Measurements from ENCODE around the gene AP5Z1.
A peak's percentile ranks its signal among the peaks of the same experiment; 100 is the strongest.

AP5Z1 gene

GRCh38 chr7:4775250-4775847 lies at the start of gene AP5Z1:
Gene AP5Z1 (plus strand): TSS chr7:4775623. CDS start chr7:4775716, 93 bp downstream.
- DNase-seq: peak; percentile 96

GRCh38 chr7:4725850-4726450 lies 49.5 kb upstream of the AP5Z1 start:
- DNase-seq: no peak

GRCh38 chr7:4726566-4726965 lies 48.9 kb upstream of the AP5Z1 start:
- no peak for DNase-seq

- no peak for DNase-seq
These were observed 47.3 kb upstream of the AP5Z1 start for GRCh38 chr7:4727914-4728705.

- no peak for DNase-seq
These were observed 46.2 kb upstream of the AP5Z1 start for GRCh38 chr7:4729266-4729665.

GRCh38 chr7:4730276-4730675 lies 45.1 kb upstream of the AP5Z1 start:
- DNase-seq: no peak

- DNase-seq: no peak
These were observed 44.5 kb upstream of the AP5Z1 start for GRCh38 chr7:4730971-4731370.

- DNase-seq: no peak
These were observed 43.6 kb upstream of the AP5Z1 start for GRCh38 chr7:4731803-4732202.

GRCh38 chr7:4733936-4734528 lies 41.4 kb upstream of the AP5Z1 start:
- no peak for DNase-seq

- no peak for DNase-seq
These were observed 40.7 kb upstream of the AP5Z1 start for GRCh38 chr7:4734587-4735345.

GRCh38 chr7:4737300-4737699 lies 38.1 kb upstream of the AP5Z1 start:
- no peak for DNase-seq

GRCh38 chr7:4738711-4739527 lies 36.5 kb upstream of the AP5Z1 start:
- DNase-seq: no peak

- peak; percentile 39 for DNase-seq
These were observed 35.9 kb upstream of the AP5Z1 start for GRCh38 chr7:4739528-4739992.

GRCh38 chr7:4740796-4741195 lies 34.6 kb upstream of the AP5Z1 start:
- no peak for DNase-seq

- DNase-seq: no peak
These were observed 33.3 kb upstream of the AP5Z1 start for GRCh38 chr7:4742051-4742573.

- no peak for DNase-seq
These were observed 32.6 kb upstream of the AP5Z1 start for GRCh38 chr7:4742852-4743251.

- DNase-seq: peak; percentile 67
These were observed 30.8 kb upstream of the AP5Z1 start for GRCh38 chr7:4744391-4745264.

GRCh38 chr7:4745265-4745919 lies 30.0 kb upstream of the AP5Z1 start:
- no peak for DNase-seq

- DNase-seq: no peak
These were observed 29.2 kb upstream of the AP5Z1 start for GRCh38 chr7:4745971-4746919.
